Measurements from ENCODE around the gene SENP7. TPM values are rescaled to one million over a fixed set of nuclear protein-coding genes. Genes with fewer than 3 reads are reported as not detected.
"Not testable (repeated sequence)": the region's sequence is repeated elsewhere in the genome, so short reads cannot be mapped to it uniquely, and the experiment has no call there.

SENP7 gene
- total RNA-seq, 1 donor from 2014 or later = 6.1 TPM

- Histone ChIP-seq H3K27ac (peak overlapping the region; percentile 66 to 67), H3K27me3 (no peaks in the 10 kb centered on the region), H3K36me3 (no peaks in the 10 kb centered on the region), H3K4me1 (peaks cover 0 to 5% of the 10 kb centered on the region in 2 donors), H3K9me3 (peaks cover 11 to 15% of the 10 kb centered on the region in 2 donors), H3K4me3 (no peak overlapping the region)
- intact Hi-C loops (cut with DNase I) = loop anchor here (2.0 kb wide), 1 partner anchor 59 kb away; no protein-coding TSS in a partner anchor
- no peak for TF ChIP-seq CTCF (IDR thresholded peaks at IDR 0.05)
- no peak for DNase-seq (ENCODE audit: low spot score in 2 of 2)
Measured at GRCh38 chr3:101311676-101312075, 201.3 kb downstream of the SENP7 start.

GRCh38 chr3:101310978-101311375 lies 202.0 kb downstream of the SENP7 start:
- H3K27me3 ChIP-seq = no peaks in the 10 kb centered on the region
- peaks cover 0 to 5% of the 10 kb centered on the region in 2 donors for H3K4me1 ChIP-seq
- intact Hi-C loops (cut with DNase I) = loop anchor here (2.0 kb wide), 1 partner anchor 58 kb away; no protein-coding TSS in a partner anchor
- no peak for TF ChIP-seq CTCF (IDR thresholded peaks at IDR 0.05)
- peak overlapping the region in 1 of 2 donors; percentile 1 for H3K4me3 ChIP-seq
- DNase-seq (ENCODE audit: low spot score in 2 of 2) = no peak
- no peaks in the 10 kb centered on the region for H3K36me3 ChIP-seq
- H3K9me3 ChIP-seq = peaks cover 11 to 15% of the 10 kb centered on the region in 2 donors
- H3K27ac ChIP-seq = peak overlapping the region; percentile 66 to 67

- intact Hi-C loops (cut with DNase I) = loop anchor here (2.0 kb wide), 1 partner anchor 47 kb away; no protein-coding TSS in a partner anchor
Measured at GRCh38 chr3:101308147-101308772, 204.8 kb downstream of the SENP7 start.

GRCh38 chr3:101303836-101304235 lies 209.2 kb downstream of the SENP7 start:
- Histone ChIP-seq H3K4me3 (no peak overlapping the region), H3K9me3 (peaks cover 11 to 15% of the 10 kb centered on the region in 2 donors), H3K27ac (no peak overlapping the region), H3K4me1 (no peaks in the 10 kb centered on the region), H3K36me3 (no peaks in the 10 kb centered on the region), H3K27me3 (no peaks in the 10 kb centered on the region)
- no peak for TF ChIP-seq CTCF (IDR thresholded peaks at IDR 0.05)
- intact Hi-C loops (cut with DNase I) = no loop called here
- DNase-seq (ENCODE audit: low spot score in 2 of 2) = no peak

More at GRCh38 chr3:101308147-101308772, 204.8 kb downstream of the SENP7 start:
- not testable (repeated sequence) for H3K4me1 ChIP-seq; DNase-seq (ENCODE audit: low spot score in 2 of 2); H3K36me3 ChIP-seq; H3K27ac ChIP-seq; H3K4me3 ChIP-seq; H3K27me3 ChIP-seq
- H3K9me3 ChIP-seq = peaks cover 11 to 15% of the 10 kb centered on the region in 2 donors

GRCh38 chr3:101303089-101303731 lies 209.8 kb downstream of the SENP7 start:
- intact Hi-C loops (cut with DNase I) = no loop called here
- no peak for DNase-seq (ENCODE audit: low spot score in 2 of 2)
- Histone ChIP-seq H3K36me3 (no peaks in the 10 kb centered on the region), H3K9me3 (peaks cover 6 to 14% of the 10 kb centered on the region in 2 donors), H3K4me3 (no peak overlapping the region), H3K27ac (no peak overlapping the region), H3K27me3 (no peaks in the 10 kb centered on the region), H3K4me1 (no peaks in the 10 kb centered on the region)
- no peak for TF ChIP-seq CTCF (IDR thresholded peaks at IDR 0.05)

- Histone ChIP-seq H3K27ac (no peak overlapping the region), H3K36me3 (no peaks in the 10 kb centered on the region), H3K9me3 (peaks cover 0 to 15% of the 10 kb centered on the region in 2 donors), H3K4me3 (no peak overlapping the region), H3K4me1 (no peaks in the 10 kb centered on the region), H3K27me3 (no peaks in the 10 kb centered on the region)
- DNase-seq (ENCODE audit: low spot score in 2 of 2) = no peak
- TF ChIP-seq CTCF (IDR thresholded peaks at IDR 0.05) = no peak
- intact Hi-C loops (cut with DNase I) = no loop called here
Measured at GRCh38 chr3:101300073-101300472, 212.9 kb downstream of the SENP7 start.

All from ascending aorta (tissue), 2 donors.